Kidney (tissue), 14 donors: ENCODE measurements around the gene HNF1B. TPM values are rescaled to one million over a fixed set of nuclear protein-coding genes. Genes with fewer than 3 reads are reported as not detected.

Source experiments
- DNase-seq, 5 donors: peaks; one replicate each; pipeline ENCODE4 v3.0.0-alpha.2; 2013 to 2020
- FAIRE-seq: peaks from 2 replicates; lab custom pipeline; 2012; peaks lifted over from hg19 to GRCh38; lab: Jason Lieb, UNC
- H3K27ac ChIP-seq, 2 donors: one replicate each; pipeline ENCODE4 v1.7.0; 2013; ENCODE audit warnings: low read depth in 2 of 2, low read length in 2 of 2, inconsistent platforms in 1 of 2
- H3K27me3 ChIP-seq: one replicate; pipeline ENCODE4 v1.7.1; 2013; ENCODE audit warnings: low read length, inconsistent platforms; ENCODE audit not compliant: control insufficient read depth, insufficient read depth
- H3K36me3 ChIP-seq, 3 donors: one replicate each; pipeline versions ENCODE4 v1.7.0 to v1.7.1; 2013; ENCODE audit warnings: low read length in 3 of 3, control low read depth in 1 of 3, inconsistent platforms in 1 of 3; ENCODE audit not compliant: insufficient read depth in 3 of 3, control insufficient read depth in 2 of 3
- H3K4me1 ChIP-seq, 3 donors: one replicate each; pipeline versions ENCODE4 v1.7.0 to v1.7.1; 2013; ENCODE audit warnings: low read length in 3 of 3, inconsistent platforms in 1 of 3, low read depth in 1 of 3; ENCODE audit not compliant: control insufficient read depth in 2 of 3, insufficient read depth in 2 of 3
- H3K4me3 ChIP-seq, 3 donors: one replicate each; pipeline versions ENCODE4 v1.7.0 to v1.8.1; 2013; ENCODE audit warnings: low read length in 3 of 3, control low read depth in 1 of 3, inconsistent platforms in 1 of 3
- H3K9ac ChIP-seq, 3 donors: one replicate each; pipeline versions ENCODE4 v1.7.0 to v1.7.1; 2013; ENCODE audit warnings: low read length in 3 of 3, control low read depth in 1 of 3, inconsistent platforms in 1 of 3
- H3K9me3 ChIP-seq, 3 donors: one replicate each; pipeline versions ENCODE4 v1.7.0 to v1.7.1; 2013; ENCODE audit warnings: low read length in 3 of 3, control low read depth in 1 of 3, inconsistent platforms in 1 of 3; ENCODE audit not compliant: control insufficient read depth in 2 of 3, insufficient read depth in 1 of 3
- intact Hi-C: fragments of 100-400 bp; cut with DNase I; formaldehyde crosslinking; loops from one replicate; pipeline ENCODE4 v1.11.1; 2022
- polyA plus RNA-seq: library from polyadenylated mRNA; stranded (reverse); fragments of 350-450 nt; fragmentation: Illumina TruSeq; extraction: RNeasy Lipid Tissue Mini Kit (QIAGEN cat#74804); gene quantifications from one replicate; pipeline ENCODE4 v1.2.3, GENCODE V29; 2014; ENCODE audit warnings: low read depth, low replicate concordance; ENCODE audit not compliant: insufficient read depth
- total RNA-seq: library from RNA; stranded (reverse); fragmentation: NEBNext Ultra II Directional; extraction: Animal tissue kit (Norgen Biotek cat#: 25700); gene quantifications from one replicate; pipeline ENCODE4 v1.2.1, GENCODE V29; 2021
- TF ChIP-seq, protein P1 (sequence below): IDR thresholded peaks from 3 replicates; pipeline ENCODE4 v1.5.1; 2012; ENCODE audit warnings: mild to moderate bottlenecking, moderate library complexity, borderline replicate concordance; ENCODE audit not compliant: insufficient read depth; ENCODE audit errors: extremely low read depth
- donor health status: control.
- donor health status: control.
- donor health status: control.
- donor health status: control.
- donor health status: control.
- donor health status: DM: yes; HTN: yes; CAD: no.
- donor health status: Normal renal cell carcinoma (clear cell type).

Gene HNF1B
- total and polyA plus RNA-seq, 2 donors from 2014 or later = 84.1 to 185 TPM

GRCh38 chr17:37743612-37743874 lies 1.3 kb downstream of the HNF1B start:
- DNase-seq (peak; percentile 47 to 80 (median 62)), FAIRE-seq (no peak)
- TF ChIP-seq, protein P1, sequence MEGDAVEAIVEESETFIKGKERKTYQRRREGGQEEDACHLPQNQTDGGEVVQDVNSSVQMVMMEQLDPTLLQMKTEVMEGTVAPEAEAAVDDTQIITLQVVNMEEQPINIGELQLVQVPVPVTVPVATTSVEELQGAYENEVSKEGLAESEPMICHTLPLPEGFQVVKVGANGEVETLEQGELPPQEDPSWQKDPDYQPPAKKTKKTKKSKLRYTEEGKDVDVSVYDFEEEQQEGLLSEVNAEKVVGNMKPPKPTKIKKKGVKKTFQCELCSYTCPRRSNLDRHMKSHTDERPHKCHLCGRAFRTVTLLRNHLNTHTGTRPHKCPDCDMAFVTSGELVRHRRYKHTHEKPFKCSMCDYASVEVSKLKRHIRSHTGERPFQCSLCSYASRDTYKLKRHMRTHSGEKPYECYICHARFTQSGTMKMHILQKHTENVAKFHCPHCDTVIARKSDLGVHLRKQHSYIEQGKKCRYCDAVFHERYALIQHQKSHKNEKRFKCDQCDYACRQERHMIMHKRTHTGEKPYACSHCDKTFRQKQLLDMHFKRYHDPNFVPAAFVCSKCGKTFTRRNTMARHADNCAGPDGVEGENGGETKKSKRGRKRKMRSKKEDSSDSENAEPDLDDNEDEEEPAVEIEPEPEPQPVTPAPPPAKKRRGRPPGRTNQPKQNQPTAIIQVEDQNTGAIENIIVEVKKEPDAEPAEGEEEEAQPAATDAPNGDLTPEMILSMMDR = no peak
- no peaks in the 10 kb centered on the region for H3K9me3 ChIP-seq
- peak overlapping the region; percentile 27 to 94 (median 71) for H3K9ac ChIP-seq
- peak overlapping the region; percentile 73 to 89 (median 84) for H3K4me3 ChIP-seq
- intact Hi-C loops = no loop called here
- peaks cover 0 to 9% (median 0%) of the 10 kb centered on the region in 3 donors for H3K36me3 ChIP-seq
- H3K4me1 ChIP-seq = peaks cover 0 to 8% (median 6%) of the 10 kb centered on the region in 3 donors
- peaks cover 17% of the 10 kb centered on the region for H3K27me3 ChIP-seq
- H3K27ac ChIP-seq = peak overlapping the region; percentile 96

- no peak for FAIRE-seq
Observed at GRCh38 chr17:37742762-37743611, 1.9 kb downstream of the HNF1B start.

GRCh38 chr17:37742116-37742761 lies 2.6 kb downstream of the HNF1B start:
- H3K9me3 ChIP-seq = no peaks in the 10 kb centered on the region
- H3K4me1 ChIP-seq = peaks cover 0 to 4% (median 0%) of the 10 kb centered on the region in 3 donors
- peak overlapping the region; percentile 26 to 66 (median 46) for H3K9ac ChIP-seq
- H3K27me3 ChIP-seq = peaks cover 15% of the 10 kb centered on the region
- DNase-seq = peak; percentile 50 to 71 (median 54)
- peak overlapping the region; percentile 96 for H3K27ac ChIP-seq
- no peak for FAIRE-seq
- peaks cover 0 to 16% (median 3%) of the 10 kb centered on the region in 3 donors for H3K36me3 ChIP-seq
- intact Hi-C loops = no loop called here
- TF ChIP-seq, protein P1 = no peak
- H3K4me3 ChIP-seq = peak overlapping the region; percentile 49 to 78 (median 71)

More at GRCh38 chr17:37742762-37743611, 1.9 kb downstream of the HNF1B start:
- peak overlapping the region; percentile 26 to 94 (median 27) for H3K9ac ChIP-seq
- intact Hi-C loops = no loop called here
- TF ChIP-seq, protein P1 = no peak
- peak overlapping the region; percentile 73 to 89 (median 84) for H3K4me3 ChIP-seq
- peak overlapping the region; percentile 96 for H3K27ac ChIP-seq
- peaks cover 0 to 6% (median 5%) of the 10 kb centered on the region in 3 donors for H3K4me1 ChIP-seq
- peak in 4 of 5 donors; percentile 41 to 68 (median 63) for DNase-seq
- no peaks in the 10 kb centered on the region for H3K9me3 ChIP-seq
- H3K36me3 ChIP-seq = peaks cover 0 to 13% (median under 1%) of the 10 kb centered on the region in 3 donors
- H3K27me3 ChIP-seq = peaks cover 15% of the 10 kb centered on the region
